A549 (cell line): ENCODE data around the gene AGBL2. TPM values are rescaled to one million over a fixed set of nuclear protein-coding genes. Genes with fewer than 3 reads are reported as not detected.

Experiments
- ATAC-seq, 2 experiments: fragments of 200-7000 bp in 1 of 2; fragments of >200 bp in 1 of 2; cut with Nextera tagmentation in 1 of 2; cut with Tn5 transposase in 1 of 2; 3 replicates each; pipeline versions ENCODE4 v1.8.0 to v1.9.1; 2018 to 2020; ENCODE audit warnings: mild to moderate bottlenecking in 1 of 2, moderate library complexity in 1 of 2
- CTCF ChIA-PET: fragments of 300-600 bp; sonication (Branson Sonifier 250); formaldehyde crosslinking; extraction: SDS; loops from one replicate; lab custom pipeline; 2021; ENCODE audit warnings: antibody characterized with exemption, inconsistent platforms; lab: Yijun Ruan, JAX
- POLR2A ChIA-PET: fragments of 350-600 bp; formaldehyde crosslinking; extraction: SDS; loops from one replicate; lab custom pipeline; 2021; ENCODE audit warnings: antibody characterized with exemption, inconsistent platforms; lab: Yijun Ruan, JAX
- DNase-seq, 2 experiments: peaks; one replicate each; pipeline versions ENCODE4 v3.0.0 to v3.0.0-alpha.2; 2011 to 2016; ENCODE audit warnings: low read depth in 1 of 2, low spot score in 1 of 2
- FAIRE-seq: peaks from 2 replicates; lab custom pipeline; 2011; peaks lifted over from hg19 to GRCh38; lab: Jason Lieb, UNC
- H3K27ac ChIP-seq, 2 experiments: fragments of >200 bp; sonication (Bioruptor Twin); formaldehyde crosslinking; 3 replicates each; pipeline ENCODE4 v1.5.1; 2016 to 2017
- H3K4me1 ChIP-seq: fragments of >200 bp; sonication (Bioruptor Twin); formaldehyde crosslinking; 3 replicates; pipeline ENCODE4 v1.6.1; 2016
- H3K4me2 ChIP-seq: fragments of >200 bp; sonication (Bioruptor Twin); formaldehyde crosslinking; 3 replicates; pipeline ENCODE4 v1.6.1; 2016
- H3K4me3 ChIP-seq: fragments of >200 bp; sonication (Bioruptor Twin); formaldehyde crosslinking; 3 replicates; pipeline ENCODE4 v1.5.1; 2016
- H3K9me3 ChIP-seq: fragments of >200 bp; sonication (Bioruptor Twin); formaldehyde crosslinking; 3 replicates; pipeline ENCODE4 v1.6.1; 2016
- CEBPB ChIP-seq, 2 experiments: fragments of >200 bp in 1 of 2; sonication (Bioruptor Twin) in 1 of 2; formaldehyde crosslinking in 1 of 2; IDR thresholded peaks; 2 replicates each; pipeline ENCODE4 v1.6.1; 2012 to 2016
- CHD2 ChIP-seq: fragments of 150-350 bp; IDR thresholded peaks from 2 replicates; pipeline ENCODE4 v1.6.1; 2014; ENCODE audit warnings: low read length; ENCODE audit not compliant: partially characterized antibody
- CHD4 ChIP-seq: fragments of 200-600 bp; sonication (generic); IDR thresholded peaks from 2 replicates; pipeline ENCODE4 v1.6.1; 2016; ENCODE audit warnings: antibody characterized with exemption, mild to moderate bottlenecking, borderline replicate concordance
- FOSL2 ChIP-seq, 2 experiments: fragments of 450-650 bp in 1 of 2; fragments of >200 bp in 1 of 2; sonication (Bioruptor Twin) in 1 of 2; formaldehyde crosslinking; IDR thresholded peaks; 2 replicates each; pipeline versions ENCODE4 v1.5.0 to v1.6.1; 2016 to 2020; ENCODE audit warnings: mild to moderate bottlenecking in 1 of 2, moderate library complexity in 1 of 2
- FOXS1 ChIP-seq: fragments of 250-450 bp; sonication (Bioruptor Pico); IDR thresholded peaks from 2 replicates; pipeline ENCODE4 v1.5.0; 2020; ENCODE audit warnings: mild to moderate bottlenecking, moderate library complexity
- JUN ChIP-seq, 2 experiments: fragments of >200 bp; sonication (Bioruptor Twin); formaldehyde crosslinking; IDR thresholded peaks; 2 replicates in 1 of 2; 3 replicates in 1 of 2; pipeline ENCODE4 v1.6.1; 2016 to 2017
- JUNB ChIP-seq: fragments of >200 bp; sonication (Bioruptor Twin); formaldehyde crosslinking; IDR thresholded peaks from 2 replicates; pipeline ENCODE4 v1.6.1; 2016
- NR3C1 ChIP-seq: fragments of >200 bp; sonication (Bioruptor Twin); formaldehyde crosslinking; IDR thresholded peaks from 3 replicates; pipeline ENCODE4 v1.6.1; 2017
- RAD21 ChIP-seq, 2 experiments: fragments of >200 bp in 1 of 2; sonication (Bioruptor Twin) in 1 of 2; formaldehyde crosslinking in 1 of 2; IDR thresholded peaks in 1 of 2; conservative IDR thresholded peaks in 1 of 2; 2 replicates in 1 of 2; 3 replicates in 1 of 2; pipeline ENCODE4 v1.6.1; 2012 to 2018; ENCODE audit warnings: inconsistent platforms in 1 of 2
- TFCP2L1 ChIP-seq: fragments of 250-450 bp; sonication (Bioruptor Pico); IDR thresholded peaks from 2 replicates; pipeline ENCODE4 v1.5.0; 2021; ENCODE audit warnings: mild to moderate bottlenecking
- ZNF302 ChIP-seq: fragments of 250-450 bp; sonication (Bioruptor Pico); IDR thresholded peaks from 2 replicates; pipeline ENCODE4 v1.9.0; 2021; ENCODE audit warnings: inconsistent platforms, mild to moderate bottlenecking, moderate library complexity
- WGBS: methylation state at CpG from one replicate; pipeline ENCODE4 v1.1.6; 2017; ENCODE audit errors: missing lambda C conversion rate; 5-methylcytosine and 5-hydroxymethylcytosine counted together
- polyA plus RNA-seq, 4 experiments: library from polyadenylated mRNA; depleted of rRNA in 3 of 4; stranded (reverse); fragments of >200 nt; fragmentation: RNase III in 1 of 4; extraction: RNeasy Plus Mini Kit Qiagen cat#74134 plus additional on column Dnase treatment in 1 of 4; gene quantifications; 2 replicates in 3 of 4; 3 replicates in 1 of 4; pipeline ENCODE4 v1.2.3, GENCODE V29; 2011 to 2017
- TF ChIP-seq, protein P1 (sequence below): fragments of >200 bp; sonication (Bioruptor Twin); formaldehyde crosslinking; IDR thresholded peaks from 3 replicates; pipeline ENCODE4 v1.5.1; 2016
- TF ChIP-seq, protein P2 (sequence below): fragments of 150-350 bp; IDR thresholded peaks from 2 replicates; pipeline ENCODE4 v1.6.1; 2014; ENCODE audit warnings: low read depth, mild to moderate bottlenecking, low read length
- TF ChIP-seq, protein P3 (sequence below): fragments of 200-600 bp; sonication (generic); IDR thresholded peaks from 2 replicates; pipeline ENCODE4 v1.6.1; 2016; ENCODE audit warnings: antibody characterized with exemption, mild to moderate bottlenecking, moderate library complexity

The AGBL2 gene
- polyA plus RNA-seq, 2 of the 4 experiments (the other 2 are of a cell fraction): 1.9 to 7.4 TPM

DNA sequence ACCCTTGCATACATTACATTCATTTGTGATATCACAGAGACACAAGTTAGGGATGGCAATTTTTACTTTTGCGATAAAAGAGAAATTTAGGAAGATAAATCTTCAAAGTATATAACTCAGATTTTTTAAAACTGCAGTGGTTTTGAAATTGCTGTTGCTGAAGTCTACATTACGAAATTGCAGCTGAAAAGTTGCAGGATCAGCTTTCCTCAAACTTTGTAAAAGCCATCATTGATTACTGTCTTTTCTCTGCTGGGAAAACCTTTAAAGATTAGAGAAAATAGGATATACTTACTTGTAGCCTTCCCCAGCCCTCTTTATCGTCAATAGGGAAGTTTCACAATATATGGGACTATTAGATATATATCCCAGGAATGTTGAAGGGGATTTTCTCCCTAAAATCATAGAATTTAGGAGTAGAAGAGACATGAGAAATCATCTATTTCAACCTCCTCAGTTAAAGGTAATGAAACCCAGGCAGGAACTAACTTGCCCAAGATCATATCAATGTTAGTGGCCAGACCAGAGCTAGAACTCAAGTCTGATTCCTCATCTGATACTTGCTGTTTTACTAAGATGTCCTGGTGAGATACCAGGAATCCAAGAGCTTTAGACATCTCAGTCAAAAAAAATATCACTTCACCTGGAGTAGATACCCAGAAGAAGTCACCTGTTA lies 10.4 kb upstream of the AGBL2 start:
- no peaks in the 10 kb centered on the region for H3K9me3 ChIP-seq
- DNase-seq (no peak), ATAC-seq (no peak), FAIRE-seq (no peak)
- no peak overlapping the region for H3K4me3 ChIP-seq
- no peak overlapping the region for H3K27ac ChIP-seq
- H3K4me1 ChIP-seq: peaks cover 16% of the 10 kb centered on the region
- POLR2A ChIA-PET: no interaction called here
- CTCF ChIA-PET: interaction anchor here (0.7 to 2.0 kb wide), 2 partner anchors 9 to 34 kb away, joined by 3 to 7 read pairs; no protein-coding TSS in a partner anchor
- no peak overlapping the region for H3K4me2 ChIP-seq
- no peak for TF ChIP-seq FOXS1
- no peak for TF ChIP-seq ZNF302 (CRISPR knock-in tag)
- TF ChIP-seq, protein P1, sequence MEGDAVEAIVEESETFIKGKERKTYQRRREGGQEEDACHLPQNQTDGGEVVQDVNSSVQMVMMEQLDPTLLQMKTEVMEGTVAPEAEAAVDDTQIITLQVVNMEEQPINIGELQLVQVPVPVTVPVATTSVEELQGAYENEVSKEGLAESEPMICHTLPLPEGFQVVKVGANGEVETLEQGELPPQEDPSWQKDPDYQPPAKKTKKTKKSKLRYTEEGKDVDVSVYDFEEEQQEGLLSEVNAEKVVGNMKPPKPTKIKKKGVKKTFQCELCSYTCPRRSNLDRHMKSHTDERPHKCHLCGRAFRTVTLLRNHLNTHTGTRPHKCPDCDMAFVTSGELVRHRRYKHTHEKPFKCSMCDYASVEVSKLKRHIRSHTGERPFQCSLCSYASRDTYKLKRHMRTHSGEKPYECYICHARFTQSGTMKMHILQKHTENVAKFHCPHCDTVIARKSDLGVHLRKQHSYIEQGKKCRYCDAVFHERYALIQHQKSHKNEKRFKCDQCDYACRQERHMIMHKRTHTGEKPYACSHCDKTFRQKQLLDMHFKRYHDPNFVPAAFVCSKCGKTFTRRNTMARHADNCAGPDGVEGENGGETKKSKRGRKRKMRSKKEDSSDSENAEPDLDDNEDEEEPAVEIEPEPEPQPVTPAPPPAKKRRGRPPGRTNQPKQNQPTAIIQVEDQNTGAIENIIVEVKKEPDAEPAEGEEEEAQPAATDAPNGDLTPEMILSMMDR: no peak
- no peak for TF ChIP-seq CHD4
- TF ChIP-seq CEBPB (IDR thresholded peaks at IDR 0.05): peak in 1 of 2 experiments; percentile 5; a peak in 1 of 4 replicates
- TF ChIP-seq, protein P2, sequence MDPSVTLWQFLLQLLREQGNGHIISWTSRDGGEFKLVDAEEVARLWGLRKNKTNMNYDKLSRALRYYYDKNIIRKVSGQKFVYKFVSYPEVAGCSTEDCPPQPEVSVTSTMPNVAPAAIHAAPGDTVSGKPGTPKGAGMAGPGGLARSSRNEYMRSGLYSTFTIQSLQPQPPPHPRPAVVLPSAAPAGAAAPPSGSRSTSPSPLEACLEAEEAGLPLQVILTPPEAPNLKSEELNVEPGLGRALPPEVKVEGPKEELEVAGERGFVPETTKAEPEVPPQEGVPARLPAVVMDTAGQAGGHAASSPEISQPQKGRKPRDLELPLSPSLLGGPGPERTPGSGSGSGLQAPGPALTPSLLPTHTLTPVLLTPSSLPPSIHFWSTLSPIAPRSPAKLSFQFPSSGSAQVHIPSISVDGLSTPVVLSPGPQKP: no peak
- TF ChIP-seq CHD2: no peak
- no peak for TF ChIP-seq NR3C1
- WGBS: 95% methylated on average over 3 of the region's 3 CpGs

DNA sequence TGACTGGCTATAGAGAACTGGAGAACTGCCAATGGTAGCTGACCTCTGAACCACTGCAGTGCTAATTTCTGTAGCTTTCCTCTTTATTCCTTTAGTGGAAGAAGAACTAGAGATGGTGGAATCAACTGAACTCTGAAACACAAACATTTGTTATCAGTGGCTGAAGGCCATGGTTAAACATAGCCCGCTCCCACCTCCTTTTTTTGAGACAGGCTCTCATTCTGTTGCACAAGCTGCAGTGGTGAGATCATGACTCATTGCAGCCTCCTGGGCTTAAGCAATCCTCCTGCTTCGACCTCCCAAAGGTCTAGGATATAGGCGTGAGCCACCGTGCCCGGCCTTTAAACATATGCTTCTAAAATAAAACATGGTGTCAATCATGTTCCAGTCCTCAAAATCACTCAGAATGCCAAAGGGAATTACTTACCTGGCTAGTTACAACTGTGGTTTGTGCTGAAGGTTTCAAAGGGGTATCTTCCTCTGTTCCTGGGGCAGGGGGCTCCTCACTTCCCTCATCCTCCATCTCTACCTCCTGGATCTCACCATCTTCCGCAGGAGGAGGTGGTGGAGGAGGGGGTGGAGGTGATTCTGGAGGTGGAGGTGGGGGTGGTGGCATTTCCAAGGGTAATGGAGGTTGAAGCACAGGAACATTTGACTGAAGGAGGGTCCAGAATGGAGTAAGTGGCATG lies 9.0 kb upstream of the AGBL2 start:
- DNase-seq (peak in 1 of 2 experiments; percentile 53), ATAC-seq (peak; percentile 85 to 94), FAIRE-seq (no peak)
- WGBS: 55% methylated on average over 6 of the region's 6 CpGs
- CTCF ChIA-PET: interaction anchor here (0.6 kb wide), 1 partner anchor 99 kb away, joined by 5 read pairs; no protein-coding TSS in a partner anchor
- POLR2A ChIA-PET: interaction anchor here (1.6 kb wide), 1 partner anchor 9 kb away, joined by 5 read pairs; the partner anchor contains the start of gene AGBL2
- H3K27ac ChIP-seq: peak overlapping the region in 1 of 2 experiments; percentile 47; a peak in 2 of 6 replicates
- TF ChIP-seq, protein P3, sequence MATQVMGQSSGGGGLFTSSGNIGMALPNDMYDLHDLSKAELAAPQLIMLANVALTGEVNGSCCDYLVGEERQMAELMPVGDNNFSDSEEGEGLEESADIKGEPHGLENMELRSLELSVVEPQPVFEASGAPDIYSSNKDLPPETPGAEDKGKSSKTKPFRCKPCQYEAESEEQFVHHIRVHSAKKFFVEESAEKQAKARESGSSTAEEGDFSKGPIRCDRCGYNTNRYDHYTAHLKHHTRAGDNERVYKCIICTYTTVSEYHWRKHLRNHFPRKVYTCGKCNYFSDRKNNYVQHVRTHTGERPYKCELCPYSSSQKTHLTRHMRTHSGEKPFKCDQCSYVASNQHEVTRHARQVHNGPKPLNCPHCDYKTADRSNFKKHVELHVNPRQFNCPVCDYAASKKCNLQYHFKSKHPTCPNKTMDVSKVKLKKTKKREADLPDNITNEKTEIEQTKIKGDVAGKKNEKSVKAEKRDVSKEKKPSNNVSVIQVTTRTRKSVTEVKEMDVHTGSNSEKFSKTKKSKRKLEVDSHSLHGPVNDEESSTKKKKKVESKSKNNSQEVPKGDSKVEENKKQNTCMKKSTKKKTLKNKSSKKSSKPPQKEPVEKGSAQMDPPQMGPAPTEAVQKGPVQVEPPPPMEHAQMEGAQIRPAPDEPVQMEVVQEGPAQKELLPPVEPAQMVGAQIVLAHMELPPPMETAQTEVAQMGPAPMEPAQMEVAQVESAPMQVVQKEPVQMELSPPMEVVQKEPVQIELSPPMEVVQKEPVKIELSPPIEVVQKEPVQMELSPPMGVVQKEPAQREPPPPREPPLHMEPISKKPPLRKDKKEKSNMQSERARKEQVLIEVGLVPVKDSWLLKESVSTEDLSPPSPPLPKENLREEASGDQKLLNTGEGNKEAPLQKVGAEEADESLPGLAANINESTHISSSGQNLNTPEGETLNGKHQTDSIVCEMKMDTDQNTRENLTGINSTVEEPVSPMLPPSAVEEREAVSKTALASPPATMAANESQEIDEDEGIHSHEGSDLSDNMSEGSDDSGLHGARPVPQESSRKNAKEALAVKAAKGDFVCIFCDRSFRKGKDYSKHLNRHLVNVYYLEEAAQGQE: no peak
- TF ChIP-seq CEBPB (IDR thresholded peaks at IDR 0.05) (peak; percentile 86 to 87), RAD21 (conservative IDR thresholded peaks at IDR 0.05 in 1 of 2, IDR thresholded peaks at IDR 0.05 in 1 of 2) (no peak), JUN (IDR thresholded peaks at IDR 0.05) (peak in 1 of 2 experiments; percentile 13; a peak in 1 of 5 replicates), TFCP2L1 (CRISPR knock-in tag) (no peak), FOSL2 (IDR thresholded peaks at IDR 0.05) (peak; percentile 54), FOSL2 (CRISPR knock-in tag; IDR thresholded peaks at IDR 0.05) (peak; percentile 86), FOXS1 (no peak), JUNB (0 out of 2 replicates have a peak, but pooled peaks have one; percentile 20)
- no peaks in the 10 kb centered on the region for H3K9me3 ChIP-seq
- H3K4me1 ChIP-seq: peaks cover 16% of the 10 kb centered on the region
- no peak overlapping the region for H3K4me2 ChIP-seq
- no peak overlapping the region for H3K4me3 ChIP-seq
